Activated T-helper 1 cell treated with anti-CD3 and anti-CD28 coated beads, Interleukin-12 subunit alpha, Interleukin-12 subunit beta, Interleukin-2, Interleukin-4 antibody, amounts not matched to agents 30 ng/mL and 10 ng/mL and 1 ng/mL, durations not matched to agents 14 hours and 24 hours and 36 hours (primary cell): ENCODE measurements around the gene OR51M1. TPM values are rescaled to one million over a fixed set of nuclear protein-coding genes. Genes with fewer than 3 reads are reported as not detected.
A peak's percentile ranks its signal among the peaks of the same experiment; 100 is the strongest.
"Not testable (repeated sequence)": the region's sequence is repeated elsewhere in the genome, so short reads cannot be mapped to it uniquely, and the experiment has no call there.

Source experiments
- DNase-seq: peaks from one replicate; pipeline ENCODE4 v3.0.0; 2021; ENCODE audit warnings: low spot score
- H3K27ac Mint-ChIP-seq: one replicate; pipeline ENCODE4 v1.8.0; 2021; ENCODE audit warnings: mild to moderate bottlenecking, mixed read lengths
- H3K27me3 Mint-ChIP-seq: one replicate; pipeline ENCODE4 v1.8.0; 2022; ENCODE audit warnings: mild to moderate bottlenecking, moderate library complexity, mixed read lengths; ENCODE audit not compliant: insufficient read depth
- H3K36me3 Mint-ChIP-seq: one replicate; pipeline ENCODE4 v1.8.0; 2021; ENCODE audit warnings: low read depth, mixed read lengths
- H3K4me1 Mint-ChIP-seq: one replicate; pipeline ENCODE4 v1.8.0; 2021; ENCODE audit warnings: low read depth, mixed read lengths
- H3K4me3 Mint-ChIP-seq: one replicate; pipeline ENCODE4 v1.8.0; 2021; ENCODE audit warnings: mild to moderate bottlenecking, moderate library complexity, mixed read lengths
- H3K9me3 Mint-ChIP-seq: one replicate; pipeline ENCODE4 v1.8.0; 2021; ENCODE audit warnings: mixed read lengths
- intact Hi-C: fragments of 100-400 bp; cut with micrococcal nuclease; formaldehyde crosslinking; loops from one replicate; pipeline ENCODE4 v1.15.1; 2024
- total RNA-seq: library from RNA; stranded (reverse); gene quantifications from 2 replicates; pipeline ENCODE4 v1.2.3, GENCODE V29; 2022

OR51M1 gene
- total RNA-seq, 1 donor from 2014 or later: not detected

DNA sequence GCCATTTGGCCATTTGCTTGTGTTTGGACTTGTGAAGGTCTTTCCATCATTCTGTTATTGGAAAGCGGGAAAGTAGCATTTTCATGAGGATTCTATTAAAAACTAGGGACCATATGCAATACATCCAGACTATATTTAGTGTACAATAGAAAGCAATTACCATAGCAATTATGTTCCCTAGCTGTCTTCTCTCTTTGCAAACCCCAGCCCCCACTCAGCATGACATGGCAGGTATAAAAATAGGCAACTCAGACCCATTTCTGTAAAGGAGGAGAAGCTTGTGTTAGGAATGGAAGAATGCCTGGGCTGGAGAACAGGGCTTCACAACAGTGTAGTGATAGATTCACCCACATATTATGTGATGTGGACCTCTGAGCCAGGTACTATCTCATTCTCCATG lies 19.9 kb upstream of the OR51M1 start:
- H3K4me1 Mint-ChIP-seq: no peaks in the 10 kb centered on the region
- no peaks in the 10 kb centered on the region for H3K36me3 Mint-ChIP-seq
- no peak overlapping the region for H3K4me3 Mint-ChIP-seq
- no peak for DNase-seq
- H3K27ac Mint-ChIP-seq: no peak overlapping the region
- H3K9me3 Mint-ChIP-seq: no peaks in the 10 kb centered on the region
- intact Hi-C loops: no loop called here
- H3K27me3 Mint-ChIP-seq: peaks cover 4% of the 10 kb centered on the region

DNA sequence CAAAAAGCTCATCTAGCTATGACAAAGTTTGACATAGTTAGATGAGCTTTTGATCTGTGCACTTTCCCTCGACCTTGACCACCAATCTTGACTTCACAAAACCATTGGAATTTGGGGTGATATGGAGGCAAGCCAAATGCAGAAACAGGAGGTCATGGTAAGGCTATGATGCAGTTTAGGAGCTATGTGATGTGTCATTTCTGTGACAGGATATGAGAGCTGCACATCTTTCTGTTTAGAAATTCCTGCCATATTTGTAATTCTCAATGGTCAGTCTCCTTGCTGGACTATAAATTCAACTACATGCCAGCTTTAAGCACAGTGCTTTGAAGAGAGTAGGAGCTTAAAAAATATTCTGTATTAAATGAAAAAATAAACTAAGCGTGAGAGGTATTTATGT lies 19.4 kb upstream of the OR51M1 start:
- H3K9me3 Mint-ChIP-seq: no peaks in the 10 kb centered on the region
- H3K4me1 Mint-ChIP-seq: no peaks in the 10 kb centered on the region
- H3K4me3 Mint-ChIP-seq: no peak overlapping the region
- H3K27ac Mint-ChIP-seq: no peak overlapping the region
- DNase-seq: no peak
- intact Hi-C loops: no loop called here
- peaks cover 4% of the 10 kb centered on the region for H3K27me3 Mint-ChIP-seq
- H3K36me3 Mint-ChIP-seq: no peaks in the 10 kb centered on the region

GRCh38 chr11:5366365-5366764 lies 17.2 kb upstream of the OR51M1 start:
- H3K4me3 Mint-ChIP-seq, intact Hi-C loops, H3K36me3 Mint-ChIP-seq, H3K9me3 Mint-ChIP-seq, H3K27ac Mint-ChIP-seq, H3K4me1 Mint-ChIP-seq, DNase-seq, H3K27me3 Mint-ChIP-seq: not testable (repeated sequence)

- no peak overlapping the region for H3K4me3 Mint-ChIP-seq
- H3K9me3 Mint-ChIP-seq: no peaks in the 10 kb centered on the region
- intact Hi-C loops: no loop called here
- no peak for DNase-seq
- no peak overlapping the region for H3K27ac Mint-ChIP-seq
- peaks cover 5% of the 10 kb centered on the region for H3K27me3 Mint-ChIP-seq
- H3K36me3 Mint-ChIP-seq: no peaks in the 10 kb centered on the region
- no peaks in the 10 kb centered on the region for H3K4me1 Mint-ChIP-seq
Observed at GRCh38 chr11:5366856-5367255, 16.8 kb upstream of the OR51M1 start.

- Mint-ChIP-seq H3K4me3 (no peak overlapping the region), H3K4me1 (no peaks in the 10 kb centered on the region), H3K27ac (no peak overlapping the region), H3K9me3 (no peaks in the 10 kb centered on the region), H3K27me3 (peaks cover 6% of the 10 kb centered on the region), H3K36me3 (no peaks in the 10 kb centered on the region)
- intact Hi-C loops: no loop called here
- no peak for DNase-seq
Observed at GRCh38 chr11:5367448-5368074, 16.1 kb upstream of the OR51M1 start.

GRCh38 chr11:5368502-5369043 lies 15.0 kb upstream of the OR51M1 start:
- Mint-ChIP-seq H3K27me3 (peaks cover 6% of the 10 kb centered on the region), H3K4me1 (no peaks in the 10 kb centered on the region), H3K4me3 (no peak overlapping the region), H3K9me3 (no peaks in the 10 kb centered on the region), H3K36me3 (no peaks in the 10 kb centered on the region), H3K27ac (no peak overlapping the region)
- DNase-seq: no peak
- intact Hi-C loops: no loop called here

GRCh38 chr11:5369789-5370188 lies 13.8 kb upstream of the OR51M1 start:
- peaks cover 4% of the 10 kb centered on the region for H3K27me3 Mint-ChIP-seq
- DNase-seq: no peak
- H3K4me3 Mint-ChIP-seq: no peak overlapping the region
- no peaks in the 10 kb centered on the region for H3K9me3 Mint-ChIP-seq
- H3K4me1 Mint-ChIP-seq: no peaks in the 10 kb centered on the region
- intact Hi-C loops: no loop called here
- H3K36me3 Mint-ChIP-seq: no peaks in the 10 kb centered on the region
- H3K27ac Mint-ChIP-seq: no peak overlapping the region

GRCh38 chr11:5380740-5381342 lies 2.8 kb upstream of the OR51M1 start:
- intact Hi-C loops: loop anchor here (1.0 to 5.0 kb wide), 2 partner anchors 257 to 426 kb away; partner anchors contain the start of gene OR52N2
- no peaks in the 10 kb centered on the region for H3K36me3 Mint-ChIP-seq
- DNase-seq: peak; percentile 2
- no peak overlapping the region for H3K4me3 Mint-ChIP-seq
- no peak overlapping the region for H3K27ac Mint-ChIP-seq
- no peaks in the 10 kb centered on the region for H3K27me3 Mint-ChIP-seq
- H3K9me3 Mint-ChIP-seq: no peaks in the 10 kb centered on the region
- no peaks in the 10 kb centered on the region for H3K4me1 Mint-ChIP-seq

DNA sequence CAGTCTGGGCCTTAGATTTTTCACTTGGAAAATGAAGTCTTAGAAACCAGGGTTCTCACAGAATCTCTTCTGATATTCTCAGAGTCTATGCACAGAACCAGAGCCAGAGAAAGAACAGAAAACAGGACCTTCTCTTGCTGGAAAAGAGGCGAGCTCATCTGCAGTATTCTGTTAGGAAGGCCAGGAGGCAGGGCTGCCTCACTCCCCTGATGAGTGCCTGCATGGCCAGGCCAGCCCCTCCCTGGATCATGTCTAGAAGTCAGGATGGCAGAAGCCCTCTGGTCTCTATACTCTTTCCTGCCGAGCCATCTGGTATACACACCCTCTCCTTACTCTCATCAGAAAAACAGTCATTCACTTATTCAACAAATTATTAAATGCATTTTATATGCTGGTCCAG lies 723 bp downstream of the OR51M1 start:
- H3K9me3 Mint-ChIP-seq: no peaks in the 10 kb centered on the region

GRCh38 chr11:5390210-5390609 lies 6.6 kb downstream of the OR51M1 start:
- no peak for DNase-seq
- no peaks in the 10 kb centered on the region for H3K9me3 Mint-ChIP-seq

More for the DNA sequence above, 723 bp downstream of the OR51M1 start:
- Mint-ChIP-seq H3K4me3 (no peak overlapping the region), H3K36me3 (no peaks in the 10 kb centered on the region), H3K27ac (no peak overlapping the region), H3K4me1 (no peaks in the 10 kb centered on the region), H3K27me3 (no peaks in the 10 kb centered on the region)
- intact Hi-C loops: loop anchor here (5.0 kb wide), 1 partner anchor 423 kb away; the partner anchor contains the start of gene OR52N2
- no peak for DNase-seq

DNA sequence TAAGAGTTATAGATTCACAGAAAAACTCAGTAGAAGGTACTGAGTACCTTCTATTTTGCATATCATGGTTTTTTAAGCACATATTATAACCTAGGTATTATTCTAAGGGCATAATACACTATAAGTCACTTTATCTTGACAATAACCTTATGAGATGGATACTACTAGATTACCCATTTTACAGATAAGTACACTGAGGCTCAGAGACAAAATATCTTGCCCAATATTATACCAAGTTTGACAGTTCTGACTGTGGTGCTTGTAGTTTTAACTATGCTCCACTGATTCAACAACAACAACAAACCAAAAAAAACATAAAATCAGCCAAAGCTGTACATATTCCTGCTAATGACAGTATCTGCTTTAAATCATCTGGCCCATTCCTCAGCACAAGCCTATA lies 10.5 kb downstream of the OR51M1 start:
- no peaks in the 10 kb centered on the region for H3K36me3 Mint-ChIP-seq
- H3K9me3 Mint-ChIP-seq: no peaks in the 10 kb centered on the region
- DNase-seq: no peak
- H3K4me1 Mint-ChIP-seq: no peaks in the 10 kb centered on the region
- H3K4me3 Mint-ChIP-seq: no peak overlapping the region
- intact Hi-C loops: no loop called here
- H3K27me3 Mint-ChIP-seq: no peaks in the 10 kb centered on the region
- no peak overlapping the region for H3K27ac Mint-ChIP-seq

More at GRCh38 chr11:5390210-5390609, 6.6 kb downstream of the OR51M1 start:
- Mint-ChIP-seq H3K36me3 (no peaks in the 10 kb centered on the region), H3K4me1 (no peaks in the 10 kb centered on the region), H3K27ac (no peak overlapping the region), H3K4me3 (no peak overlapping the region), H3K27me3 (no peaks in the 10 kb centered on the region)
- intact Hi-C loops: no loop called here

DNA sequence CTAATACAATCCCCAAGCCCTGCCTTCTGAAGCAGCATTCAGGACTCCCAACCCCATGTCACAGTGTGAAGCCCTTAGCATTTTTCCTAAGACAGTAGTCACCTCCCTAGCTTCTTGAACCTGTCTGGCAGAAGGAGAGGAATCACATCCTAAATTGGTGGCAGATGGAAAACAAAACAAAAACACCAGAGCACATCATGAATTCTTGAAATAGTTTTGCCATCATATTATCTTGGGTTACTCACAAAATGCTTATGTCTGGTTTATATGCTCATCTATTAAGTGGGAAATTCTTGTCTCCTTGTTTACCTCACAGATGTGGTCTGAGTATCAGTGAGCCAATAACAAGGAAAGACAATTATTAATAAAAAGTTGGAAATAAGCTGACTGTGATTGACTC lies 15.3 kb downstream of the OR51M1 start:
- no peak for DNase-seq
- H3K4me1 Mint-ChIP-seq: no peaks in the 10 kb centered on the region
- intact Hi-C loops: no loop called here
- H3K9me3 Mint-ChIP-seq: no peaks in the 10 kb centered on the region
- H3K4me3 Mint-ChIP-seq: no peak overlapping the region
- no peaks in the 10 kb centered on the region for H3K27me3 Mint-ChIP-seq
- no peaks in the 10 kb centered on the region for H3K36me3 Mint-ChIP-seq
- no peak overlapping the region for H3K27ac Mint-ChIP-seq

GRCh38 chr11:5405173-5405572 lies 21.6 kb downstream of the OR51M1 start:
- intact Hi-C loops: no loop called here
- H3K27me3 Mint-ChIP-seq: peaks cover 6% of the 10 kb centered on the region

More at GRCh38 chr11:5405173-5405572, 21.6 kb downstream of the OR51M1 start:
- H3K9me3 Mint-ChIP-seq: no peaks in the 10 kb centered on the region
- no peak overlapping the region for H3K27ac Mint-ChIP-seq
- no peak for DNase-seq
- H3K36me3 Mint-ChIP-seq: no peaks in the 10 kb centered on the region
- H3K4me3 Mint-ChIP-seq: no peak overlapping the region
- H3K4me1 Mint-ChIP-seq: no peaks in the 10 kb centered on the region
